Brain microvascular endothelial cell (primary cell): Measurements from ENCODE around the gene NOSIP.

ENCODE experiments used
- DNase-seq: peaks from one replicate; pipeline ENCODE4 v3.0.0-alpha.2; 2020
- H3K27ac ChIP-seq: fragments of 250-450 bp; sonication (Bioruptor Pico); 2 replicates; pipeline ENCODE4 v1.5.1; 2020; ENCODE audit warnings: mild to moderate bottlenecking, moderate library complexity
- H3K27me3 ChIP-seq: fragments of 250-450 bp; sonication (Bioruptor Pico); replicated peaks from 2 replicates; pipeline ENCODE4 v1.5.1; 2020; ENCODE audit warnings: mild to moderate bottlenecking
- H3K36me3 ChIP-seq: fragments of 250-450 bp; sonication (Bioruptor Pico); replicated peaks from 2 replicates; pipeline ENCODE4 v1.5.1; 2020; ENCODE audit warnings: mild to moderate bottlenecking
- H3K4me3 ChIP-seq: 2 replicates; pipeline ENCODE4 v1.5.1; 2011; ENCODE audit warnings: low read depth, mild to moderate bottlenecking, control low read depth, low read length, moderate library complexity
- CTCF ChIP-seq: IDR thresholded peaks from 2 replicates; pipeline ENCODE4 v1.5.1; 2011; ENCODE audit warnings: low read depth, mild to moderate bottlenecking, moderate library complexity, low read length, control low read depth, inconsistent platforms; ENCODE audit errors: missing control alignments
- in situ Hi-C: cut with HindIII; loops from 2 replicates; pipeline ENCODE4 v1.10.0; 2017; ENCODE audit warnings: low sequenced_read_pairs, low pct_ligation_motif_present

Gene NOSIP

DNA sequence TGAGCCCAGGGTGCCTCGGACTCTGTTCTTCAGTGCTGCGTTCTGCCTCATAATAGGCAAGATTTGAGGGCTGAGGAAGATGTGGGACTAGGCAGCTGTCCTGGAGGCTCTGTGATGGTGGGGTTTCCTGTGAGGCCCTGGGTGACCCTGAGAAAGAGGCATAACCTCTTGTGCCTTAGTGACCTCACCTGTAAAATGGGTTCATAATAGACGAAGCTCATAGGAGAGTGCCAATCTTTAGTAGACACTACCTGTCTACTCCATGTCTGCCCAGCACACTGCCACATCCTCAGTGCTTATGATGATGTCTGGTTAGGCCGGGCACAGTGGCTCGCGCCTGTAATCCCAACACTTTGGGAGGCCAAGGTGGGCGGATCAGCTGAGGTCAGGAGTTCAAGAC, 36.2 kb upstream of the NOSIP start:
- in situ Hi-C loops: no loop called here
- Histone ChIP-seq H3K27ac (no peak overlapping the region), H3K27me3 (no peaks in the 10 kb centered on the region), H3K36me3 (peaks cover 35% of the 10 kb centered on the region), H3K4me3 (no peak overlapping the region)
- no peak for DNase-seq
- no peak for TF ChIP-seq CTCF

GRCh38 chr19:49615861-49616260, 35.5 kb upstream of the NOSIP start:
- H3K36me3 ChIP-seq: peaks cover 35% of the 10 kb centered on the region
- H3K27me3 ChIP-seq: no peaks in the 10 kb centered on the region
- in situ Hi-C loops: no loop called here
- no peak for TF ChIP-seq CTCF
- H3K27ac ChIP-seq: no peak overlapping the region
- H3K4me3 ChIP-seq: no peak overlapping the region
- DNase-seq: no peak

GRCh38 chr19:49614096-49614833, 33.9 kb upstream of the NOSIP start:
- TF ChIP-seq CTCF: peak; percentile 64
- Histone ChIP-seq H3K36me3 (peaks cover 39% of the 10 kb centered on the region), H3K27me3 (no peaks in the 10 kb centered on the region), H3K4me3 (peak overlapping the region; percentile 33), H3K27ac (peak overlapping the region; percentile 89)
- peak; percentile 85 for DNase-seq
- in situ Hi-C loops: no loop called here

GRCh38 chr19:49613374-49613773, 33.0 kb upstream of the NOSIP start:
- no peak for TF ChIP-seq CTCF
- DNase-seq: peak; percentile 16
- no peaks in the 10 kb centered on the region for H3K27me3 ChIP-seq
- H3K4me3 ChIP-seq: no peak overlapping the region
- H3K36me3 ChIP-seq: peaks cover 38% of the 10 kb centered on the region
- H3K27ac ChIP-seq: peak overlapping the region; percentile 89
- in situ Hi-C loops: no loop called here

DNA sequence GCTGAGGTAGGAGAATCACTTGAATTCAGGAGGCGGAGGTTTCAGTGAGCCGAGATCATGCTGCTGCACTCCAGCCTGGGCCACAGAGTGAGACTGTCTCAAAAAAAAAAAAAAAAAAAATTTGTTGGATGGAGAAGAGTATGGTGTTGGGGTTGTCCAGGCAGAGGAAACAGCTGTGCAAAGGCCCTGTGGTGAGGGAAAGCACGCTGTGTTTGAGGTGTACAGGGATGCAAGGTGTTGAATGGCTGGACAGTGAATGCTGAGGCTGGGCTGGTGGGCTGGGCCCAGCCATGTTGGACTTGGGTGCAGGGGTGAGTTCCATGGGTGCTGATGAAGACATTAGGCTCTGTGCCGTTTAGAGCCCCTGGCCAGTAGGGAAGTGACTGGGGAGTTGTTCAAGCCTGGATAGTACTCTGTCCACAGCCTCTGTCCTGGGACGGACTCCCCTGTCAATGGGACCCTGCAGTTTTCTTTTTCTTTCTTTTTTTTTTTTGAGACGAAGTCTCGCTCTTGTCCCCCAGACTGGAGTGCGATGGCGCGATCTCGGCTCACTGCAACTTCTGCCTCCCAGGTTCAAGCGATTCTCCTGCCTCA, 29.2 kb upstream of the NOSIP start:
- H3K36me3 ChIP-seq: peaks cover 39% of the 10 kb centered on the region
- in situ Hi-C loops: no loop called here
- H3K4me3 ChIP-seq: no peak overlapping the region
- H3K27me3 ChIP-seq: no peaks in the 10 kb centered on the region
- DNase-seq: no peak
- TF ChIP-seq CTCF: no peak
- no peak overlapping the region for H3K27ac ChIP-seq

- DNase-seq: no peak
- H3K27ac ChIP-seq: no peak overlapping the region
- TF ChIP-seq CTCF: no peak
- in situ Hi-C loops: no loop called here
- no peaks in the 10 kb centered on the region for H3K27me3 ChIP-seq
- no peak overlapping the region for H3K4me3 ChIP-seq
- peaks cover 65% of the 10 kb centered on the region for H3K36me3 ChIP-seq
These were observed 25.2 kb upstream of the NOSIP start for GRCh38 chr19:49605605-49606004.
